Thyroid gland (tissue), 4 donors: ENCODE measurements around the gene RIPK3. TPM values are rescaled to one million over a fixed set of nuclear protein-coding genes. Genes with fewer than 3 reads are reported as not detected.
A peak's percentile ranks its signal among the peaks of the same experiment; 100 is the strongest.

Source experiments
- DNase-seq, 2 donors: peaks; one replicate each; pipeline ENCODE4 v3.0.0-alpha.2; 2019
- H3K27ac ChIP-seq, 3 donors: fragments of 200-600 bp; sonication (generic); 1 replicate in 2 of 3; 2 replicates in 1 of 3; pipeline ENCODE4 v1.5.1; 2016 to 2019; ENCODE audit warnings: mild to moderate bottlenecking in 1 of 3, moderate library complexity in 1 of 3
- H3K27me3 ChIP-seq: fragments of 200-600 bp; sonication (generic); one replicate; pipeline ENCODE4 v1.5.1; 2019
- H3K36me3 ChIP-seq, 2 donors: fragments of 200-600 bp; sonication (generic); one replicate each; pipeline ENCODE4 v1.5.1; 2016 to 2019
- H3K4me1 ChIP-seq, 2 donors: fragments of 200-600 bp; sonication (generic); one replicate each; pipeline ENCODE4 v1.5.1; 2017 to 2019
- H3K4me3 ChIP-seq, 3 donors: fragments of 200-600 bp; sonication (generic); replicated peaks in 1 of 3; 1 replicate in 2 of 3; 2 replicates in 1 of 3; pipeline ENCODE4 v1.5.1; 2016; ENCODE audit warnings: mild to moderate bottlenecking in 1 of 3
- H3K9me3 ChIP-seq: fragments of 200-600 bp; sonication (generic); one replicate; pipeline ENCODE4 v1.5.1; 2017
- POLR2A ChIP-seq, 2 donors: fragments of 450-650 bp; IDR thresholded peaks; one replicate each; pipeline ENCODE4 v1.6.1; 2017; ENCODE audit warnings: antibody characterized with exemption in 2 of 2, mild to moderate bottlenecking in 2 of 2, moderate library complexity in 1 of 2
- WGBS, 2 donors: methylation state at CpG; one replicate each; pipeline ENCODE4 v1.1.5; 2017; 5-methylcytosine and 5-hydroxymethylcytosine counted together
- intact Hi-C: fragments of 100-400 bp; cut with DNase I; formaldehyde crosslinking; loops from one replicate; pipeline ENCODE4 v1.15.1; 2023
- total RNA-seq, 4 donors: library from RNA; depleted of rRNA; stranded (reverse); fragments of >200 nt; gene quantifications; one replicate each; pipeline ENCODE4 v1.2.3, GENCODE V29; 2016
- TF ChIP-seq, protein P1 (sequence below), 6 experiments: fragments of 200-600 bp in 3 of 6; fragments of 450-650 bp in 3 of 6; sonication (generic) in 3 of 6; IDR thresholded peaks; one replicate each; pipeline ENCODE4 v1.5.1; 2016 to 2019; ENCODE audit warnings: antibody characterized with exemption in 6 of 6, mild to moderate bottlenecking in 2 of 6, inconsistent platforms in 1 of 6, moderate library complexity in 1 of 6

Gene RIPK3
- total RNA-seq, 4 donors from 2014 or later = 12.4 to 21.3 (median 18.4) TPM

DNA sequence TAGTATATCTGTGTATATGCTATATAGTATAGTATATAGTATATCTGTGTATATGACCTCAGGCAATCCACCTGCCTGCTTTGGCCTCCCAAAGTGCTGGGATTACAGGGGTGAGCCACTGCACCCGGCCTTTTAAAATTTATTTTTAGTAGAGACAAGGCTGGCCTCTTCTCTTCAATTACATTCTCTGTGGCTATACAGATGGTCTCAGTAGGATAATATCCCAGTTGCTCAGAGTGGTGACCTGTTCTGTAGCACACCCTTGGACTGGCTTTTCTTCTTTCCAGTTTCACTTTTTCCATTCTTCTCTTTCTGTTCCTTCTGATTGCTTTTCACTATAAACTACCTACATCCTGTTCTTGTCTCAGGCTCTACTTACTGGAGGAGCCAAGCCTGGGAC, 25.1 kb upstream of the RIPK3 start:
- Histone ChIP-seq H3K27ac (peak overlapping the region in 2 of 3 donors; percentile 94 to 96), H3K9me3 (no peaks in the 10 kb centered on the region), H3K4me3 (no peak overlapping the region), H3K27me3 (no peaks in the 10 kb centered on the region), H3K36me3 (no peaks in the 10 kb centered on the region), H3K4me1 (peaks cover 15 to 17% of the 10 kb centered on the region in 2 donors)
- WGBS, 2 donors = 67 to 76% methylated on average over 1 of the region's 1 CpG
- intact Hi-C loops = loop anchor here (5.0 kb wide), 1 partner anchor 33 kb away; no protein-coding TSS in a partner anchor
- no peak for DNase-seq
- no peak for TF ChIP-seq POLR2A (IDR thresholded peaks at IDR 0.05)
- TF ChIP-seq, protein P1, sequence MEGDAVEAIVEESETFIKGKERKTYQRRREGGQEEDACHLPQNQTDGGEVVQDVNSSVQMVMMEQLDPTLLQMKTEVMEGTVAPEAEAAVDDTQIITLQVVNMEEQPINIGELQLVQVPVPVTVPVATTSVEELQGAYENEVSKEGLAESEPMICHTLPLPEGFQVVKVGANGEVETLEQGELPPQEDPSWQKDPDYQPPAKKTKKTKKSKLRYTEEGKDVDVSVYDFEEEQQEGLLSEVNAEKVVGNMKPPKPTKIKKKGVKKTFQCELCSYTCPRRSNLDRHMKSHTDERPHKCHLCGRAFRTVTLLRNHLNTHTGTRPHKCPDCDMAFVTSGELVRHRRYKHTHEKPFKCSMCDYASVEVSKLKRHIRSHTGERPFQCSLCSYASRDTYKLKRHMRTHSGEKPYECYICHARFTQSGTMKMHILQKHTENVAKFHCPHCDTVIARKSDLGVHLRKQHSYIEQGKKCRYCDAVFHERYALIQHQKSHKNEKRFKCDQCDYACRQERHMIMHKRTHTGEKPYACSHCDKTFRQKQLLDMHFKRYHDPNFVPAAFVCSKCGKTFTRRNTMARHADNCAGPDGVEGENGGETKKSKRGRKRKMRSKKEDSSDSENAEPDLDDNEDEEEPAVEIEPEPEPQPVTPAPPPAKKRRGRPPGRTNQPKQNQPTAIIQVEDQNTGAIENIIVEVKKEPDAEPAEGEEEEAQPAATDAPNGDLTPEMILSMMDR (IDR thresholded peaks at IDR 0.05) = no peak

GRCh38 chr14:24363401-24363800, 23.6 kb upstream of the RIPK3 start:
- no peaks in the 10 kb centered on the region for H3K9me3 ChIP-seq
- DNase-seq = no peak
- no peaks in the 10 kb centered on the region for H3K27me3 ChIP-seq
- no peaks in the 10 kb centered on the region for H3K36me3 ChIP-seq
- peaks cover 15 to 17% of the 10 kb centered on the region in 2 donors for H3K4me1 ChIP-seq
- 91 to 93% methylated on average over 5 of the region's 5 CpGs for WGBS, 2 donors
- no peak overlapping the region for H3K4me3 ChIP-seq
- no peak for TF ChIP-seq POLR2A (IDR thresholded peaks at IDR 0.05)
- TF ChIP-seq, protein P1 (IDR thresholded peaks at IDR 0.05) = no peak
- no peak overlapping the region for H3K27ac ChIP-seq
- intact Hi-C loops = no loop called here

GRCh38 chr14:24362241-24362960, 22.6 kb upstream of the RIPK3 start:
- WGBS, 2 donors = 52 to 55% methylated on average over 2 of the region's 2 CpGs
- Histone ChIP-seq H3K4me3 (no peak overlapping the region), H3K36me3 (no peaks in the 10 kb centered on the region), H3K27ac (no peak overlapping the region), H3K4me1 (peaks cover 14 to 15% of the 10 kb centered on the region in 2 donors), H3K27me3 (no peaks in the 10 kb centered on the region), H3K9me3 (no peaks in the 10 kb centered on the region)
- no peak for DNase-seq
- intact Hi-C loops = no loop called here
- TF ChIP-seq POLR2A (IDR thresholded peaks at IDR 0.05) = no peak
- TF ChIP-seq, protein P1 (IDR thresholded peaks at IDR 0.05) = no peak

GRCh38 chr14:24361326-24361725, 21.5 kb upstream of the RIPK3 start:
- no peaks in the 10 kb centered on the region for H3K36me3 ChIP-seq
- TF ChIP-seq, protein P1 (IDR thresholded peaks at IDR 0.05) = no peak
- no peaks in the 10 kb centered on the region for H3K27me3 ChIP-seq
- DNase-seq = no peak
- H3K4me3 ChIP-seq = no peak overlapping the region
- 77 to 80% methylated on average over 2 of the region's 2 CpGs for WGBS, 2 donors
- H3K27ac ChIP-seq = no peak overlapping the region
- H3K9me3 ChIP-seq = no peaks in the 10 kb centered on the region
- peaks cover 13 to 15% of the 10 kb centered on the region in 2 donors for H3K4me1 ChIP-seq
- intact Hi-C loops = no loop called here

DNA sequence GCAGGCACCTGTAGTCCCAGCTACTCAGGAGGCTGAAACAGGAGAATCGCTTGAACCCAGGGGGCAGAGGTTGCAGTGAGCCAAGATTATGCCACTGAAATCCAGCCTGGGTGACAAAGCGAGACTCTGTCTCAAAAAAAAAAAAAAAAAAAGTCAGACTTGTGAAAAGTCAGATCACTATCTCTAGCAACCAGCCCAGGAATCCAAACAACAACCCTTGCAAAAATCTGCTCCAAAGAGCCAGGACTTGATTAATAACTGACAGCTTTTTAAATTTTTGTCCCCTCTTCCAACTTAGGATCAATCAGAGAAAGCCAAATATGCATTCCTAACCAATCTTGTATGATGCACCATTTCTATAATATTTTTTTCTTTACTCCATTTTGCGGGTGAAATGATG, 20.5 kb upstream of the RIPK3 start:
- no peak for TF ChIP-seq POLR2A (IDR thresholded peaks at IDR 0.05)
- TF ChIP-seq, protein P1 (IDR thresholded peaks at IDR 0.05) = no peak
- H3K4me1 ChIP-seq = peaks cover 5 to 6% of the 10 kb centered on the region in 2 donors
- no peak overlapping the region for H3K27ac ChIP-seq
- DNase-seq = no peak
- H3K27me3 ChIP-seq = no peaks in the 10 kb centered on the region
- H3K4me3 ChIP-seq = no peak overlapping the region
- 92 to 100% methylated on average over 3 of the region's 3 CpGs for WGBS, 2 donors
- intact Hi-C loops = no loop called here
- no peaks in the 10 kb centered on the region for H3K9me3 ChIP-seq
- no peaks in the 10 kb centered on the region for H3K36me3 ChIP-seq
